Panc1 (cell line): ENCODE results near the gene IL10. TPM values are rescaled to one million over a fixed set of nuclear protein-coding genes. Genes with fewer than 3 reads are reported as not detected.

Experiments
- ATAC-seq: fragments of 200-7000 bp; cut with Tn5 transposase; 2 replicates; pipeline ENCODE4 v1.9.1; 2020; ENCODE audit warnings: mild to moderate bottlenecking, moderate library complexity
- BruUV-seq: library from RNA; stranded (reverse); fragments of 400-500 nt; replicated peaks from 2 replicates; lab custom pipeline; 2021; lab: Mats Ljungman, UMichigan
- CTCF ChIA-PET: fragments of 300-600 bp; sonication (Branson Sonifier 250); formaldehyde crosslinking; loops from one replicate; lab custom pipeline; 2022; ENCODE audit warnings: antibody characterized with exemption; lab: Charles Lee
- POLR2A ChIA-PET: fragments of 300-600 bp; sonication (Branson Sonifier 250); formaldehyde crosslinking; loops from one replicate; lab custom pipeline; 2022; ENCODE audit warnings: antibody characterized with exemption; lab: Charles Lee
- DNase-seq: peaks from one replicate; pipeline ENCODE4 v3.0.0-alpha.2; 2010; ENCODE audit warnings: low read depth, low spot score
- H3K27ac ChIP-seq: 2 replicates; pipeline ENCODE4 v1.5.1; 2011; ENCODE audit warnings: mild to moderate bottlenecking, low read length, inconsistent platforms
- H3K27me3 ChIP-seq: fragments of 200-500 bp; sonication (Bioruptor generic); 2 replicates; pipeline ENCODE4 v1.6.0; 2014; ENCODE audit warnings: low read length, inconsistent platforms; ENCODE audit not compliant: control insufficient read depth, insufficient read depth
- H3K36me3 ChIP-seq: fragments of 200-500 bp; sonication (Bioruptor generic); 2 replicates; pipeline ENCODE4 v1.5.1; 2014; ENCODE audit warnings: inconsistent platforms, mild to moderate bottlenecking, low read length, moderate library complexity; ENCODE audit not compliant: control insufficient read depth, insufficient read depth
- H3K4me1 ChIP-seq: 2 replicates; pipeline ENCODE4 v1.5.1; 2011; ENCODE audit warnings: inconsistent platforms, mild to moderate bottlenecking, low read length, moderate library complexity; ENCODE audit not compliant: control insufficient read depth, insufficient read depth
- H3K4me3 ChIP-seq, 2 experiments: 2 replicates each; pipeline ENCODE4 v1.5.1; 2011 to 2012; ENCODE audit warnings: low read depth in 2 of 2, low read length in 2 of 2, mild to moderate bottlenecking in 2 of 2, inconsistent platforms in 1 of 2, moderate library complexity in 1 of 2
- H3K9me3 ChIP-seq: fragments of 200-500 bp; sonication (Bioruptor generic); 2 replicates; pipeline ENCODE4 v1.5.1; 2014; ENCODE audit warnings: low read depth, mild to moderate bottlenecking, inconsistent platforms, low read length, moderate library complexity; ENCODE audit not compliant: control insufficient read depth, insufficient read depth
- POLR2AphosphoS5 ChIP-seq: IDR thresholded peaks from 2 replicates; pipeline ENCODE4 v1.6.1; 2012; ENCODE audit warnings: mild to moderate bottlenecking, low read depth, low read length, moderate library complexity
- REST ChIP-seq, 2 experiments: IDR thresholded peaks; 2 replicates each; pipeline ENCODE4 v1.6.1; 2011 to 2012; ENCODE audit warnings: low read depth in 2 of 2, control low read depth in 1 of 2, low read length in 1 of 2, mild to moderate bottlenecking in 1 of 2, moderate library complexity in 1 of 2; ENCODE audit not compliant: insufficient read depth in 1 of 2
- SIN3A ChIP-seq: IDR thresholded peaks from 2 replicates; pipeline ENCODE4 v1.6.1; 2012; ENCODE audit warnings: low read depth, mild to moderate bottlenecking, low read length, moderate library complexity, borderline replicate concordance; ENCODE audit not compliant: insufficient read depth
- TCF7L2 ChIP-seq: IDR thresholded peaks from 2 replicates; pipeline ENCODE4 v1.6.1; 2011; ENCODE audit warnings: mild to moderate bottlenecking, low read depth, low read length, inconsistent platforms
- in situ Hi-C: cut with HindIII; loops from 2 replicates; pipeline ENCODE4 v1.10.0; 2016; ENCODE audit warnings: low sequenced_read_pairs, low pct_unique_long_range_greater_than_20kb
- intact Hi-C: fragments of 100-400 bp; cut with micrococcal nuclease; formaldehyde crosslinking; loops from one replicate; pipeline ENCODE4 v1.10.0; 2022; ENCODE audit not compliant: unreplicated experiment
- total RNA-seq: library from RNA; stranded (reverse); gene quantifications from one replicate; pipeline ENCODE4 v1.2.1, GENCODE V29; 2021; ENCODE audit not compliant: unreplicated experiment
- TF ChIP-seq, protein P1 (sequence below): fragments of 450-650 bp; IDR thresholded peaks from 2 replicates; pipeline ENCODE4 v1.5.1; 2017; ENCODE audit warnings: mild to moderate bottlenecking

The IL10 gene
- total RNA-seq, 1 experiment from 2014 or later, result not detected

GRCh38 chr1:206729050-206729449 lies 43.2 kb downstream of the IL10 start:
- Histone ChIP-seq H3K4me1 (no peaks in the 10 kb centered on the region), H3K4me3 (no peak overlapping the region), H3K9me3 (no peaks in the 10 kb centered on the region), H3K27ac (no peak overlapping the region), H3K36me3 (no peaks in the 10 kb centered on the region; the same call in 1 of the 2 replicates), H3K27me3 (no peaks in the 10 kb centered on the region)
- ChIA-PET POLR2A (no interaction called here), CTCF (no interaction called here)
- intact Hi-C loops, result no loop called here
- DNase-seq (no peak), ATAC-seq (no peak)
- in situ Hi-C loops, result no loop called here
- TF ChIP-seq, protein P1, sequence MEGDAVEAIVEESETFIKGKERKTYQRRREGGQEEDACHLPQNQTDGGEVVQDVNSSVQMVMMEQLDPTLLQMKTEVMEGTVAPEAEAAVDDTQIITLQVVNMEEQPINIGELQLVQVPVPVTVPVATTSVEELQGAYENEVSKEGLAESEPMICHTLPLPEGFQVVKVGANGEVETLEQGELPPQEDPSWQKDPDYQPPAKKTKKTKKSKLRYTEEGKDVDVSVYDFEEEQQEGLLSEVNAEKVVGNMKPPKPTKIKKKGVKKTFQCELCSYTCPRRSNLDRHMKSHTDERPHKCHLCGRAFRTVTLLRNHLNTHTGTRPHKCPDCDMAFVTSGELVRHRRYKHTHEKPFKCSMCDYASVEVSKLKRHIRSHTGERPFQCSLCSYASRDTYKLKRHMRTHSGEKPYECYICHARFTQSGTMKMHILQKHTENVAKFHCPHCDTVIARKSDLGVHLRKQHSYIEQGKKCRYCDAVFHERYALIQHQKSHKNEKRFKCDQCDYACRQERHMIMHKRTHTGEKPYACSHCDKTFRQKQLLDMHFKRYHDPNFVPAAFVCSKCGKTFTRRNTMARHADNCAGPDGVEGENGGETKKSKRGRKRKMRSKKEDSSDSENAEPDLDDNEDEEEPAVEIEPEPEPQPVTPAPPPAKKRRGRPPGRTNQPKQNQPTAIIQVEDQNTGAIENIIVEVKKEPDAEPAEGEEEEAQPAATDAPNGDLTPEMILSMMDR, result no peak
- TF ChIP-seq REST (IDR thresholded peaks at IDR 0.05; ENCODE audit: insufficient read depth in 1 of 2, low read depth in 2 of 2, low read length in 1 of 2), result no peak
- TF ChIP-seq TCF7L2, result no peak
- TF ChIP-seq POLR2AphosphoS5, result no peak
- no peak for TF ChIP-seq SIN3A
- BruUV-seq, result no TSS peak

- H3K27me3 ChIP-seq, result no peaks in the 10 kb centered on the region
- H3K36me3 ChIP-seq, result no peaks in the 10 kb centered on the region; the same call in 1 of the 2 replicates
- TF ChIP-seq REST (IDR thresholded peaks at IDR 0.05; ENCODE audit: insufficient read depth in 1 of 2, low read depth in 2 of 2, low read length in 1 of 2) (no peak), SIN3A (no peak)
- TF ChIP-seq, protein P1, result no peak
- no TSS peak for BruUV-seq
- no peaks in the 10 kb centered on the region for H3K9me3 ChIP-seq
- POLR2A ChIA-PET, result no interaction called here
- CTCF ChIA-PET, result interaction anchor here (0.7 kb wide), 1 partner anchor 33 kb away, joined by 4 read pairs; no protein-coding TSS in a partner anchor
- no peak overlapping the region for H3K4me3 ChIP-seq
- ATAC-seq (no peak), DNase-seq (no peak)
- H3K27ac ChIP-seq, result no peak overlapping the region
- no peaks in the 10 kb centered on the region for H3K4me1 ChIP-seq
- intact Hi-C loops (no loop called here), in situ Hi-C loops (no loop called here)
Measured at GRCh38 chr1:206728697-206728987, 43.7 kb downstream of the IL10 start.
